HG03159 (cell line): ENCODE data around the gene AFM.
A peak's percentile ranks its signal among the peaks of the same experiment; 100 is the strongest.
"Not testable (repeated sequence)": the region's sequence is repeated elsewhere in the genome, so short reads cannot be mapped to it uniquely, and the experiment has no call there.

Experiments used
- ATAC-seq: cut with Tn5 transposase; IDR thresholded peaks from one replicate; pipeline ENCODE4 v1.9.1; 2021; ENCODE audit warnings: mild to moderate bottlenecking, moderate library complexity; ENCODE audit not compliant: unreplicated experiment

AFM gene

DNA sequence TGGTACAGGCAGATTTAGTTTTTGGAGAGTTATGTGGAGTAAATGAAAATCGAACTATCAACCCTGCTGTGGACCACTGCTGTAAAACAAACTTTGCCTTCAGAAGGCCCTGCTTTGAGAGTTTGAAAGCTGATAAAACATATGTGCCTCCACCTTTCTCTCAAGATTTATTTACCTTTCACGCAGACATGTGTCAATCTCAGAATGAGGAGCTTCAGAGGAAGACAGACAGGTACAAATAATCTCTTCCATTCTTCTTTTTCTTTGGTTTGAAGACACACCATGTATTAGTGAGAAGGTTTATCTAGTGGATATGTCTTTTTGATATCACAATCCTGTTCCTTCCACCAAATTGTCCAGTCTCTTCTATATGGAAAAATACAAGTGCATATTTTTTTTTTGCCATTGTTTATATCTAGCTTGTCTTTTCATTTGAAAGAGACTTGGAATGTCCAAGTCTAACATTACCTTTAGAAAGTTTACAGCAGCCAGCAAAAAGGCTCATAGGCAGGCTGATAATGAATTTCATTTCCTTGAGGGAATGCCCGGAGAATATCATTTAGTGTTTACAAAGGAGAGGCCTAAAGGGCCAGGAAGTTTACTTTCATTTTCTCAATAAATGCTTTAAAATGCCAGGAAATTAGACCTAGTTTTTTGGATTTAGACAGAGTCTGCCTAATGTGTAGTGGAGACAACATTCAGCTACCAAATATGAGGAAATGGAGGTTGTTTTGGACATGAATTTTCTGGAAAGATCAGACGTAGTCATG is 18.6 kb downstream of the AFM start:
- ATAC-seq: no peak

- ATAC-seq: no peak
Measured at GRCh38 chr4:73501664-73502265, 20.2 kb downstream of the AFM start.

DNA sequence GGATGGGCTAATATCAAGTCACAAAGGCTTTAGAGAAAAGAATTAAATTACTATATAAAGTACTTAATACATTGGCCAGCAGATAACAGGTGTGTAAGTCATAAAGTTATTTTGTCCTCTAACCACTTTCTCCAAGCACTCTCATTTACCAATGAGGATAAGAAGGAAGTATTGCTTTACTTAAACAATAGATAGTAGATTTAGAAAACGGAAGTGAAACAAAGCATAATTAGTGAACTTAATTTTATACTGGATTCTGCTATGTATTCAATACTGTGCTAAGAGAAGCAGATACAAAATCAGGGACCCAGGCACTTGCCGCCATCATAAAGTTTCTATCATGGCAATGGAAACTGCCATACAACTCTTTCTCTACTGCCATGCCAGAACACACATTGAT is 24.0 kb downstream of the AFM start:
- no peak for ATAC-seq

GRCh38 chr4:73507541-73507940 is 26.0 kb downstream of the AFM start:
- ATAC-seq: no peak

GRCh38 chr4:73508651-73509050 is 27.1 kb downstream of the AFM start:
- ATAC-seq: no peak

GRCh38 chr4:73518340-73518739 is 36.8 kb downstream of the AFM start:
- no peak for ATAC-seq

- ATAC-seq: no peak
Measured at GRCh38 chr4:73520821-73521220, 39.3 kb downstream of the AFM start.

GRCh38 chr4:73523126-73523525 is 41.6 kb downstream of the AFM start:
- ATAC-seq: no peak

DNA sequence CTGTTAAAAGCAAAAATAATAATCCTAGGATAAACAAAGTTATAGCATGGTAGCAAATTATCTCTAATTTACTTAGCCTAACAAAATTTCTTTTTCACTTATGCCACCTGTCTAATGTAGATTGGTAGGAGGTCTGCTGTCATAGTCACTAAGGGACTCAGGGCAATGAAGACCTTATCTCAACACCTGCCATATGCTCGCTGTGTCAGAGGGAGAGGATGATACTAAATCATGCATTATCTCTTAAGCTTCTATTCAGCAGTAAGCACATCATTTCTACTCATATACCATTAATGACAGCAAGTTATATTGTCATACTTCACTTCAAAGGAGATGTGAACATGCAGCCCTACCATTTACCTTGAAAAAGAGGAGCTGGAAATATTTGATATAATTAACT is 44.1 kb downstream of the AFM start:
- no peak for ATAC-seq

DNA sequence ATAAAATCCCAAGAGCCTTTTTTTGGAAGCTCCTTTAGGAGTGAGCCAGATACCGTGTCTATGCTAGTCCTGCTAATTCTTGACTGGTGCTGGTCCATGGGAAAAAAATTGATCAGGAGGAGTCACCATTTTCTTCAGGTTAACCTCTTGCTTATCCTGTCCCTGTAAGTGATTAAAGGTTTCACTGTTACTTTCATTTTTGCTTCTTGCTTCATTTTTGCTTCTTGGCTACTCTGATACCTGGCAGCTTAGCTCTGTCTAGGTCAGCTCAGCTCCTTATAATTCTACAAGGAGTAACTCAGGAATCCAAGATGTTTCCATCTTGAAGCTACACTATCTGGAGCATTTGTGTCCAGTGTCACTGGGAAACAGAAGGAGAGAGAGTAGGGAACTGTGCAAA is 45.7 kb downstream of the AFM start:
- ATAC-seq: peak; percentile 74

DNA sequence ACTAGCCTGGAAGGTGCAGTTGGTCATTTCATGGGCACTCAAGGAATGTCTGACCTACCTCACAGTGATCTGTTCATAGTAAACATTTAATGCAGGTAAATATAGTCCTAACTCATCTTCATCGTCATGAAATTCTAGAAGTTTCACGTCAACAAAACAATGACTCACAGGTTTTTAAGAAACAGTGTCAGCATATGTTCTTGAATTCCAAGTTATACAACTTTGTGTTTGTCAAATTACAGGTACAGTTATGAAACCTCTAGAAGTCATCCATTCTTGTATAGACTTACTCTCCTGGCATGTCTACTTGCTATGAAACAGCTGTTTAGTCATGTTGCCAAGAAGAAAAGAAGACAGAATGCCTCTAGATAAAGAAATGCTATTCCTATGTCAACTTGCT is 46.6 kb downstream of the AFM start:
- no peak for ATAC-seq

DNA sequence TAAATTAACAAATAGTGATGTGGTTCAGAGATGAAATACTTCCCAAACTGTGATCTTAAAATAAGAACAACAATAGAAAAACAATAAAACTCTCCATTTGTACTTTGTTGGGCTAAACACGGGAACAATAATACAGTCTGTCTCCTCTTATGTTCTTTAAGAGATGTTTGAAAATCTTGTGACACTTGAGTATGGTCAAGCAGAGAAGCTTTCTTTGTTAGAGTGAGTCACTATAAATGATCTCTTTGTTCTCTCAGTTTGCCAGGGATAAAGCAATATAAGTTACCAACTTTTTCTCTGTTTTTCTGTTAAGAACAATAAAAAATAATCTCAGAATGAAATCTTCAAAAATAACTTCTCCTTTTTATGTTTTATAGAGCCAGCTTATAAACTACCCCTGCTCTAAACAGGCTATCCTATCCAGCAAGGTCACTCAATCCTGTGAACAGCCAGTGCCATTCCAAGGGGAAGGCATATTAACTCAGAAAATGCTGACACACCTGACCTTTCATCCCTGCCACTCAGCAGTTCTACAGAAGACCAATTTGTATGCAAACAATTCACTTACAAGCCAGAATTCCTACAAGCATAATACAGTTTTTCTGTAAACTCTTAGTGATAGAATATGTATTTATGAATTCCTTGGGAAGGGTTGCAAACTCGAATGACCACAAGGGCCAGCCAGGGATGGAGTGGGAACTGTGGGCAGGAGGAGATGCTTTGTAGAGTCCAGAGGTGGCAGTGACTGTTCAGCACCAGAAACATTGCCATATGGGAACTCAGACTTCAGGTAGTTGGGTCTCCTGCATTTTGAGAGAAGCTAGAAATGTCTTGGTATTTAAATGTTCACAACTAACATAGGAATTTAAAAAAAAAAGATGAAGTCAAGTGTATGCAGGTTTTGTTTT is 52.2 kb downstream of the AFM start:
- no peak for ATAC-seq

DNA sequence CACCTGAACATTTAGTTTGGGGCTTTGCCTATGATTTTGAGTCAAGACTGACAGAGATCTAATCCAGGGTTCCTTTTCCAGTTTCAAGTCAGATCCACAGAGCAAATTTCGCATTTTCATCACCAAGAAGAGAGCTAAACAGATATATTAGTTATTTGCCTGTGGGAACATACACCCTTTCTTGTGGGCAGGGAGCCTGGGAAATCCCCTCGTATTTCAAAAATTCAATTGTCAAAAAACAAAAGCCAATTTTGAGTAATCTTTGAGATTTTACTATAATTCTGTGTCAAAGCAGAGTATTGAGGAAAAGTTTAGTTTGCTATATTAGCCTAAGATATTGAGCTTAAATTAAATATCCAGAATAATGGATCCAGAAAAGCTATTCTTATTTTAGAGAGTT is 56.6 kb downstream of the AFM start:
- ATAC-seq: no peak

- ATAC-seq: no peak
Measured at GRCh38 chr4:73539386-73539785, 57.8 kb downstream of the AFM start.

- no peak for ATAC-seq
Measured at GRCh38 chr4:73540826-73541225, 59.3 kb downstream of the AFM start.

GRCh38 chr4:73541251-73541650 is 59.7 kb downstream of the AFM start:
- ATAC-seq: no peak

DNA sequence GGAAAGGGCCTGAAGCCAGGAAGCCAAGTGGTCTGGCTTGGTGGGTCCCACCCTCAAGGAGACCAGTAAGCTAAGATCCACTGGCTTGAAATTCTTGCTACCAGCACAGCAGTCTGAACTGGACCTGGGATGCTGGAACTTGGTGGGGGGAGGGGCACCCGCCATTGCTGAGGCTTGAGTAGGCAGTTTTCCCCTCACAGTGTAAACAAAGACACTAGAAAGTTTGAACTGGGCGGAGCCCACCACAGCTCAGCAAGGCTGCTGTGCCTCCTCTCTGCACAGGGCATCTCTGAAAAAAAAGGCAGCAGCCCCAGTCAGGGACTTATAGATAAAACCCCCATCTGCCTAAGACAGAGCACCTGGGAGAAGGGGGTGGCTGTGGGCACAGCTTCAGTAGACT is 63.1 kb downstream of the AFM start:
- ATAC-seq: no peak

GRCh38 chr4:73550865-73551264 is 69.3 kb downstream of the AFM start:
- not testable (repeated sequence) for ATAC-seq
